ENCODE data around the gene ZNF80.

DNA sequence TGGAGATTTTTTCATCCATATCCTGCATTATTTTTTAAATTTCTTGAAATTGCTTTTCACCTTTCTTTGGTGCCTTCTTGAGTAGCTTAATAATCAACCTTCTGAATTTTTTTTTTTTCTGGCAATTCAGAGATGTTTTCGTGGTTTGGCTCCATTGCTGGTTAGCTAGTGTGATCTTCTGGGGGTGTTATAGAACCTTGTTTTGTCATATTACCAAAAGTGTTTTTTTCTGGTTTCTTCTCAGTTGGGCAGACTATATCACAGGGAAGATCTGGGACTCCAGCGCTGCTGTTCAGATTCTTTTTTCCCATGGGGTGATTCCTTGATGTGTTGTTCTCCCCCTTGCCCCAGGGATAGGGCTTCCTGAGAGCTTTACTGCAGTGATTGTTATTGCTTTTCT, 32.6 kb upstream of the ZNF80 start:
- TF ChIP-seq CTCF (IDR thresholded peaks at IDR 0.05) (no peak), POLR2A (IDR thresholded peaks at IDR 0.05) (no peak)

All from uterus (tissue), 2 donors.